HepG2 (cell line): ENCODE data around the gene RINL. TPM values are rescaled to one million over a fixed set of nuclear protein-coding genes. Genes with fewer than 3 reads are reported as not detected.
A peak's percentile ranks its signal among the peaks of the same experiment; 100 is the strongest.

Experiments
- ATAD3A ChIP-seq: sonication (generic); formaldehyde crosslinking; IDR thresholded peaks from 2 replicates; pipeline ENCODE4 v1.4.0; 2020; ENCODE audit warnings: missing genetic modification reagents
- CBFB ChIP-seq: sonication (generic); formaldehyde crosslinking; IDR thresholded peaks from 2 replicates; pipeline ENCODE4 v1.4.0; 2020; ENCODE audit warnings: missing genetic modification reagents
- GZF1 ChIP-seq: sonication (generic); formaldehyde crosslinking; IDR thresholded peaks from 2 replicates; pipeline ENCODE4 v1.5.1; 2020; ENCODE audit warnings: mild to moderate bottlenecking, missing genetic modification reagents
- HBP1 ChIP-seq: IDR thresholded peaks from 2 replicates; pipeline ENCODE4 v1.6.1; 2016; ENCODE audit warnings: low read depth, control low read depth
- HNRNPK ChIP-seq: fragments of 200-400 bp; formaldehyde crosslinking; IDR thresholded peaks from 2 replicates; pipeline ENCODE4 v1.6.1; 2018; ENCODE audit warnings: low read length, low read depth, moderate library complexity, mild to moderate bottlenecking; ENCODE audit not compliant: poor library complexity, severe bottlenecking
- IKZF1 ChIP-seq: fragments of 450-650 bp; IDR thresholded peaks from 2 replicates; pipeline ENCODE4 v1.7.1; 2016
- KLF6 ChIP-seq: IDR thresholded peaks from 2 replicates; pipeline ENCODE4 v1.8.0; 2016; ENCODE audit warnings: missing biosample characterization, missing genetic modification reagents
- NR0B2 ChIP-seq: sonication (generic); formaldehyde crosslinking; IDR thresholded peaks from 2 replicates; pipeline ENCODE4 v1.4.0; 2020; ENCODE audit warnings: mild to moderate bottlenecking, missing genetic modification reagents
- SCMH1 ChIP-seq: sonication (generic); formaldehyde crosslinking; IDR thresholded peaks from 2 replicates; pipeline ENCODE4 v1.9.0; 2021; ENCODE audit warnings: missing genetic modification reagents, mild to moderate bottlenecking, borderline replicate concordance
- SOX6 ChIP-seq, 2 experiments: fragments of 450-650 bp in 1 of 2; sonication (generic) in 1 of 2; formaldehyde crosslinking in 1 of 2; IDR thresholded peaks; 2 replicates each; pipeline versions ENCODE4 v1.4.0 to v1.6.1; 2017 to 2020; ENCODE audit warnings: antibody characterized with exemption in 1 of 2, mild to moderate bottlenecking in 1 of 2, missing genetic modification reagents in 1 of 2
- UBTF ChIP-seq: sonication (generic); formaldehyde crosslinking; IDR thresholded peaks from 2 replicates; pipeline ENCODE4 v1.4.0; 2020; ENCODE audit warnings: mild to moderate bottlenecking, missing genetic modification reagents
- ZFYVE20 ChIP-seq: sonication (generic); formaldehyde crosslinking; IDR thresholded peaks from 2 replicates; pipeline ENCODE4 v1.8.0; 2023; ENCODE audit warnings: low read depth, mild to moderate bottlenecking, moderate library complexity, missing genetic modification reagents, borderline replicate concordance
- ZNF225 ChIP-seq: sonication (generic); formaldehyde crosslinking; IDR thresholded peaks from 2 replicates; pipeline ENCODE4 v1.4.0; 2020; ENCODE audit warnings: mild to moderate bottlenecking, missing genetic modification reagents
- ZNF552 ChIP-seq: sonication (generic); formaldehyde crosslinking; IDR thresholded peaks from 2 replicates; pipeline ENCODE4 v1.9.0; 2022; ENCODE audit warnings: missing genetic modification reagents, mild to moderate bottlenecking, borderline replicate concordance
- polyA plus RNA-seq, 8 experiments: library from polyadenylated mRNA; depleted of rRNA in 3 of 8; stranded (reverse) in 7 of 8; unstranded in 1 of 8; fragments of >200 nt; fragmentation: Illumina TruSeq in 4 of 8; extraction: Trizol in 4 of 8; gene quantifications; 2 replicates each; pipeline versions ENCODE4 v1.2.1 to v1.2.3, GENCODE V29; 2011 to 2016; ENCODE audit warnings: low read depth in 4 of 8, missing spikeins in 1 of 8, mixed read lengths in 1 of 8; ENCODE audit not compliant: insufficient read depth in 1 of 8
- total RNA-seq, 5 experiments: library from RNA; depleted of rRNA; stranded (reverse); fragments of >200 nt; fragmentation: Illumina TruSeq; extraction: Trizol; gene quantifications; 2 replicates each; pipeline ENCODE4 v1.2.3, GENCODE V29; 2016; ENCODE audit warnings: low read depth in 1 of 5
- TF ChIP-seq, protein P1 (sequence below): sonication (generic); formaldehyde crosslinking; IDR thresholded peaks from 2 replicates; pipeline ENCODE4 v1.5.1; 2020; ENCODE audit warnings: missing genetic modification reagents, mild to moderate bottlenecking, borderline replicate concordance
- TF ChIP-seq, protein P2 (sequence below): sonication (generic); formaldehyde crosslinking; IDR thresholded peaks from 2 replicates; pipeline ENCODE4 v1.8.0; 2022; ENCODE audit warnings: missing genetic modification reagents, mild to moderate bottlenecking, moderate library complexity, borderline replicate concordance

Gene RINL
- total and polyA plus RNA-seq, 2 of the 13 experiments (the other 11 are each of a cell fraction or from before 2014, with no cell fraction given) = 11.4 to 18.0 TPM

DNA sequence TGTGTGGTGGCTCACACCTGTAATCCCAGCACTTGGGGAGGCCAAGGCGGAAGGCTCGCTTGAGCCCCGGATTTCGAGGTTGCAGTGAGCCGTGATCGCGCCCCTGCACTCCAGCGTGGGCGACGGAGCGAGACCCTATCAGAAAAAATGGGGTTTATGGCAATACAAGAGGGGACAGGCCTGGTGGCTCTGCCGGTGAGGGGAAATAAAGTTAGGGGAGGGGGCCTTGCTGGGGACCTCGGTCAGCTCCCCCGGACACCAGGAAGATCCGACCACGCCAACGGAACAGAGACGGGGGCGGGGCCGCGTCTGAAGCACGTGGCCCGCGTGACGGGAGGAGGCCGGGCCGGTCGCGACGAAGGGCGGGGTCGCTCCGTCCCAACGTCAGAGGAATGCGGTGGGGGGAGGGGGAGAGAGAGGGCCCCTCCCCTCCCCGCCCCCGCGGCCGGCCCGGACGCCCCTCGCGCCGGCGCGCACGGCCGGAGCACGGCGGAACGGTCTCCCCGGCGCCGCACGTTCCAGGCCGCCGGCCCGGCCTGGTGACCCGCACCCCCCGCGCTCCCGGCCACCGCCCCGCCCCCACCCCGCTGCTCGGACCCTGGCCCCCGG lies 26.3 kb downstream of the RINL start (continued):
- peak; percentile 89 for TF ChIP-seq HNRNPK
- TF ChIP-seq, protein P1, sequence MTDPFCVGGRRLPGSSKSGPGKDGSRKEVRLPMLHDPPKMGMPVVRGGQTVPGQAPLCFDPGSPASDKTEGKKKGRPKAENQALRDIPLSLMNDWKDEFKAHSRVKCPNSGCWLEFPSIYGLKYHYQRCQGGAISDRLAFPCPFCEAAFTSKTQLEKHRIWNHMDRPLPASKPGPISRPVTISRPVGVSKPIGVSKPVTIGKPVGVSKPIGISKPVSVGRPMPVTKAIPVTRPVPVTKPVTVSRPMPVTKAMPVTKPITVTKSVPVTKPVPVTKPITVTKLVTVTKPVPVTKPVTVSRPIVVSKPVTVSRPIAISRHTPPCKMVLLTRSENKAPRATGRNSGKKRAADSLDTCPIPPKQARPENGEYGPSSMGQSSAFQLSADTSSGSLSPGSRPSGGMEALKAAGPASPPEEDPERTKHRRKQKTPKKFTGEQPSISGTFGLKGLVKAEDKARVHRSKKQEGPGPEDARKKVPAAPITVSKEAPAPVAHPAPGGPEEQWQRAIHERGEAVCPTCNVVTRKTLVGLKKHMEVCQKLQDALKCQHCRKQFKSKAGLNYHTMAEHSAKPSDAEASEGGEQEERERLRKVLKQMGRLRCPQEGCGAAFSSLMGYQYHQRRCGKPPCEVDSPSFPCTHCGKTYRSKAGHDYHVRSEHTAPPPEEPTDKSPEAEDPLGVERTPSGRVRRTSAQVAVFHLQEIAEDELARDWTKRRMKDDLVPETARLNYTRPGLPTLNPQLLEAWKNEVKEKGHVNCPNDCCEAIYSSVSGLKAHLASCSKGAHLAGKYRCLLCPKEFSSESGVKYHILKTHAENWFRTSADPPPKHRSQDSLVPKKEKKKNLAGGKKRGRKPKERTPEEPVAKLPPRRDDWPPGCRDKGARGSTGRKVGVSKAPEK = no peak
- no peak; the same call in 1 of the 2 replicates for TF ChIP-seq UBTF (CRISPR knock-in tag)
- no peak for TF ChIP-seq IKZF1
- no peak for TF ChIP-seq GZF1 (CRISPR knock-in tag)
- TF ChIP-seq CBFB (CRISPR knock-in tag) = peak; percentile 62; the same call in 1 of the 2 replicates
- TF ChIP-seq ZNF225 (CRISPR knock-in tag) = no peak
- no peak for TF ChIP-seq ZNF552 (CRISPR knock-in tag)
- 0 out of 2 replicates have a peak, but pooled peaks have one; percentile 37 for TF ChIP-seq HBP1 (CRISPR knock-in tag)
- no peak for TF ChIP-seq SCMH1 (CRISPR knock-in tag)
- TF ChIP-seq ATAD3A (CRISPR knock-in tag) = no peak
- no peak for TF ChIP-seq SOX6 (IDR thresholded peaks at IDR 0.05)
- no peak; the same call in 1 of the 2 replicates for TF ChIP-seq SOX6 (CRISPR knock-in tag; IDR thresholded peaks at IDR 0.05)
- TF ChIP-seq KLF6 (CRISPR knock-in tag) = peak; percentile 45; the same call in 1 of the 2 replicates
- TF ChIP-seq NR0B2 (CRISPR knock-in tag) = no peak; the same call in 1 of the 2 replicates
- TF ChIP-seq, protein P2, sequence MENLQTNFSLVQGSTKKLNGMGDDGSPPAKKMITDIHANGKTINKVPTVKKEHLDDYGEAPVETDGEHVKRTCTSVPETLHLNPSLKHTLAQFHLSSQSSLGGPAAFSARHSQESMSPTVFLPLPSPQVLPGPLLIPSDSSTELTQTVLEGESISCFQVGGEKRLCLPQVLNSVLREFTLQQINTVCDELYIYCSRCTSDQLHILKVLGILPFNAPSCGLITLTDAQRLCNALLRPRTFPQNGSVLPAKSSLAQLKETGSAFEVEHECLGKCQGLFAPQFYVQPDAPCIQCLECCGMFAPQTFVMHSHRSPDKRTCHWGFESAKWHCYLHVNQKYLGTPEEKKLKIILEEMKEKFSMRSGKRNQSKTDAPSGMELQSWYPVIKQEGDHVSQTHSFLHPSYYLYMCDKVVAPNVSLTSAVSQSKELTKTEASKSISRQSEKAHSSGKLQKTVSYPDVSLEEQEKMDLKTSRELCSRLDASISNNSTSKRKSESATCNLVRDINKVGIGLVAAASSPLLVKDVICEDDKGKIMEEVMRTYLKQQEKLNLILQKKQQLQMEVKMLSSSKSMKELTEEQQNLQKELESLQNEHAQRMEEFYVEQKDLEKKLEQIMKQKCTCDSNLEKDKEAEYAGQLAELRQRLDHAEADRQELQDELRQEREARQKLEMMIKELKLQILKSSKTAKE (CRISPR knock-in tag) = peak; percentile 80
- no peak for TF ChIP-seq ZFYVE20 (CRISPR knock-in tag)
